HFFc6 (cell line): ENCODE results near the gene DOK4. TPM values are rescaled to one million over a fixed set of nuclear protein-coding genes. Genes with fewer than 3 reads are reported as not detected.

Experiments used
- DNase-seq: peaks from one replicate; pipeline ENCODE4 v3.0.0-alpha.2; 2018
- H3K27ac Mint-ChIP-seq: 2 replicates; pipeline ENCODE4 v1.8.0; 2020; ENCODE audit warnings: mild to moderate bottlenecking, mixed read lengths
- H3K27me3 Mint-ChIP-seq: 2 replicates; pipeline ENCODE4 v1.8.0; 2021; ENCODE audit warnings: mild to moderate bottlenecking, moderate library complexity, mixed read lengths; ENCODE audit not compliant: insufficient read depth
- H3K36me3 Mint-ChIP-seq: 2 replicates; pipeline ENCODE4 v1.8.0; 2021; ENCODE audit warnings: low read depth, mixed read lengths
- H3K4me1 Mint-ChIP-seq: 2 replicates; pipeline ENCODE4 v1.8.0; 2020; ENCODE audit warnings: low read depth, mixed read lengths
- H3K4me3 Mint-ChIP-seq: 2 replicates; pipeline ENCODE4 v1.8.0; 2020; ENCODE audit warnings: mild to moderate bottlenecking, moderate library complexity, mixed read lengths
- H3K9me3 Mint-ChIP-seq: 2 replicates; pipeline ENCODE4 v1.8.0; 2020; ENCODE audit warnings: mild to moderate bottlenecking, mixed read lengths
- CTCF ChIP-seq: fragments of 200-600 bp; sonication (generic); IDR thresholded peaks from 2 replicates; pipeline ENCODE4 v1.5.0; 2021; ENCODE audit warnings: antibody characterized with exemption, mild to moderate bottlenecking
- long read RNA-seq: library from polyadenylated mRNA; unstranded; transcript quantifications from one replicate; pipeline ENCODE4 v2.0.0, GENCODE V29; 2019
- total RNA-seq, 6 experiments: library from RNA; stranded (reverse); fragmentation: NEBNext Ultra II Directional; extraction: Animal tissue kit (Norgen Biotek cat#: 25700); gene quantifications; 2 replicates in 1 of 6; 3 replicates in 5 of 6; pipeline ENCODE4 v1.2.3, GENCODE V29; 2021

The DOK4 gene
- 10 to 100 TPM; 24.4 to 28.9 (median 24.9) TPM for total RNA-seq
- long read RNA-seq, partial matches to known transcripts, result 2 of 25 reads
- long read RNA-seq, other reads (novel, unspliced or antisense), result 11 of 25 reads

GRCh38 chr16:57485916-57486857 lies at the start of gene DOK4:
TSS of gene DOK4 (minus strand) at chr16:57486493. CDS start at chr16:57479507, 6,986 bp downstream.
- peaks cover 3% of the 10 kb centered on the region for H3K27me3 Mint-ChIP-seq
- peak within 1 kb of the TSS; percentile 43 for H3K27ac Mint-ChIP-seq
- H3K36me3 Mint-ChIP-seq, result no peaks in the 10 kb centered on the region
- no peak for TF ChIP-seq CTCF
- H3K4me3 Mint-ChIP-seq, result peak within 1 kb of the TSS; percentile 89
- H3K4me1 Mint-ChIP-seq, result peaks cover 20% of the 10 kb centered on the region; the same call in 1 of the 2 replicates
- DNase-seq, result peak; percentile 39
- no peaks in the 10 kb centered on the region for H3K9me3 Mint-ChIP-seq

- H3K4me3 Mint-ChIP-seq, result peak overlapping the region; percentile 93
- H3K4me1 Mint-ChIP-seq, result peaks cover 37% of the 10 kb centered on the region
- peaks cover 30% of the 10 kb centered on the region for H3K27me3 Mint-ChIP-seq
- peak; percentile 41 for TF ChIP-seq CTCF
- H3K9me3 Mint-ChIP-seq, result no peaks in the 10 kb centered on the region
- H3K27ac Mint-ChIP-seq, result peak overlapping the region; percentile 62; the same call in 1 of the 2 replicates
- peak; percentile 78 for DNase-seq
- H3K36me3 Mint-ChIP-seq, result no peaks in the 10 kb centered on the region
Observed at GRCh38 chr16:57535680-57536305, 49.5 kb upstream of the DOK4 start.

- no peak for DNase-seq
- Mint-ChIP-seq H3K27ac (no peak overlapping the region), H3K4me3 (peak overlapping the region; percentile 93), H3K27me3 (peaks cover 26% of the 10 kb centered on the region), H3K9me3 (no peaks in the 10 kb centered on the region), H3K4me1 (peaks cover 44% of the 10 kb centered on the region), H3K36me3 (no peaks in the 10 kb centered on the region)
- no peak for TF ChIP-seq CTCF
Observed at GRCh38 chr16:57534881-57535658, 48.8 kb upstream of the DOK4 start.

GRCh38 chr16:57534337-57534880 lies 48.1 kb upstream of the DOK4 start:
- H3K27me3 Mint-ChIP-seq, result peaks cover 24% of the 10 kb centered on the region
- H3K9me3 Mint-ChIP-seq, result no peaks in the 10 kb centered on the region
- H3K4me3 Mint-ChIP-seq, result no peak overlapping the region; the same call in 1 of the 2 replicates
- no peak for TF ChIP-seq CTCF
- DNase-seq, result no peak
- H3K4me1 Mint-ChIP-seq, result peaks cover 51% of the 10 kb centered on the region
- no peak overlapping the region for H3K27ac Mint-ChIP-seq
- no peaks in the 10 kb centered on the region for H3K36me3 Mint-ChIP-seq
